Measurements from ENCODE around the gene SCN2A.
"Not testable (repeated sequence)": the region's sequence is repeated elsewhere in the genome, so short reads cannot be mapped to it uniquely, and the experiment has no call there.

SCN2A gene

DNA sequence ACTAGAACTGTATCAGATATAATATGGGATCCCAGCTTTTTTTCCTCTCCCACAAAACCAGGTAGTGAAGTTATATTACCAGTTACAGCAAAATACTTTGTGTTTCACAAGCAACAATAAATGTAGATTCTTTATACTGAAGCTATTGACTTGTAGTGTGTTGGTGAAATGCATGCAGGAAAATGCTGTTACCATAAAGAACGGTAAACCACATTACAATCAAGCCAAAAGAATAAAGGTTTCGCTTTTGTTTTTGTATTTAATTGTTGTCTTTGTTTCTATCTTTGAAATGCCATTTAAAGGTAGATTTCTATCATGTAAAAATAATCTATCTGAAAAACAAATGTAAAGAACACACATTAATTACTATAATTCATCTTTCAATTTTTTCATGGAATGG lies 152.6 kb downstream of the SCN2A start:
- intact Hi-C loops (cut with micrococcal nuclease), result no loop called here

GRCh38 chr2:165398603-165399002 lies 159.4 kb downstream of the SCN2A start:
- H3K4me3 Mint-ChIP-seq; H3K4me1 Mint-ChIP-seq (ENCODE audit: low read depth); intact Hi-C loops (cut with micrococcal nuclease); H3K27ac Mint-ChIP-seq; H3K36me3 Mint-ChIP-seq (ENCODE audit: low read depth); H3K27me3 Mint-ChIP-seq; H3K9me3 Mint-ChIP-seq: not testable (repeated sequence)

More for the DNA sequence above, 152.6 kb downstream of the SCN2A start:
- H3K27me3 Mint-ChIP-seq, result no peaks in the 10 kb centered on the region
- H3K27ac Mint-ChIP-seq, result no peak overlapping the region
- H3K9me3 Mint-ChIP-seq, result no peaks in the 10 kb centered on the region
- H3K36me3 Mint-ChIP-seq (ENCODE audit: low read depth), result no peaks in the 10 kb centered on the region
- H3K4me3 Mint-ChIP-seq, result no peak overlapping the region
- no peaks in the 10 kb centered on the region for H3K4me1 Mint-ChIP-seq (ENCODE audit: low read depth)

DNA sequence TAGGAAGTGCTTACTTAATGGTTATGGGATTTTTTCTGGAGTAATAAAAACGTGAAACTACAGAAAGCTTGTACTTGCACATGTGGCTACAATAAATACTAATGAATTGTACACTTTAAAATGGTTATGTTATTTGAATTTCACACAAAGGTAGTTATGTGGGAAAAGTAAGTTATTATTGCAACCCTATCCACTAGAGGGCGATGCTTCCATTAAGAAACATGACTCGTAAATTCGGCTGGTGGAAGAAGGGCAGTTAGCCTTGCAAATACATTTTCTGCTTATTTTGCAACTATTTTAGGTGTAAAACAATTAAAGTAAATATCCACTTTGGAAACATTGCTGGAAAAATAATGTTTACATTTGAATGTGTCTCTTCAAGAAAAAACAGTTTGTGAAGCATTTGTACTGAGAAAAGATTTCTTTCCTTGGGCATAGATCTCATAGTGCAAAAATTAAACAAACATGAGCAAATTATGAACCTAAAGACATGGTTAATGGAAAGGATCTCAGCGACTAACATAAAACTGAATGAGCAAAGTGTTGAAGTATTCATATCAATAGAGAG lies 162.2 kb downstream of the SCN2A start:
- Mint-ChIP-seq H3K4me1 (ENCODE audit: low read depth) (no peaks in the 10 kb centered on the region), H3K4me3 (no peak overlapping the region), H3K27ac (no peak overlapping the region), H3K36me3 (ENCODE audit: low read depth) (no peaks in the 10 kb centered on the region), H3K9me3 (no peaks in the 10 kb centered on the region), H3K27me3 (peaks cover 4% of the 10 kb centered on the region)
- intact Hi-C loops (cut with micrococcal nuclease), result loop anchor here (1.0 kb wide), 1 partner anchor 473 kb away; no protein-coding TSS in a partner anchor

GRCh38 chr2:165402162-165402561 lies 162.9 kb downstream of the SCN2A start:
- no peaks in the 10 kb centered on the region for H3K9me3 Mint-ChIP-seq
- intact Hi-C loops (cut with micrococcal nuclease), result no loop called here
- no peaks in the 10 kb centered on the region for H3K36me3 Mint-ChIP-seq (ENCODE audit: low read depth)
- no peak overlapping the region for H3K27ac Mint-ChIP-seq
- H3K4me3 Mint-ChIP-seq, result no peak overlapping the region
- H3K27me3 Mint-ChIP-seq, result peaks cover 4% of the 10 kb centered on the region
- no peaks in the 10 kb centered on the region for H3K4me1 Mint-ChIP-seq (ENCODE audit: low read depth)

- no peak overlapping the region for H3K27ac Mint-ChIP-seq
- intact Hi-C loops (cut with micrococcal nuclease), result no loop called here
- no peaks in the 10 kb centered on the region for H3K9me3 Mint-ChIP-seq
- no peaks in the 10 kb centered on the region for H3K4me1 Mint-ChIP-seq (ENCODE audit: low read depth)
- H3K36me3 Mint-ChIP-seq (ENCODE audit: low read depth), result no peaks in the 10 kb centered on the region
- no peaks in the 10 kb centered on the region for H3K27me3 Mint-ChIP-seq
- no peak overlapping the region for H3K4me3 Mint-ChIP-seq
Observed at GRCh38 chr2:165406173-165406572, 167.0 kb downstream of the SCN2A start.

DNA sequence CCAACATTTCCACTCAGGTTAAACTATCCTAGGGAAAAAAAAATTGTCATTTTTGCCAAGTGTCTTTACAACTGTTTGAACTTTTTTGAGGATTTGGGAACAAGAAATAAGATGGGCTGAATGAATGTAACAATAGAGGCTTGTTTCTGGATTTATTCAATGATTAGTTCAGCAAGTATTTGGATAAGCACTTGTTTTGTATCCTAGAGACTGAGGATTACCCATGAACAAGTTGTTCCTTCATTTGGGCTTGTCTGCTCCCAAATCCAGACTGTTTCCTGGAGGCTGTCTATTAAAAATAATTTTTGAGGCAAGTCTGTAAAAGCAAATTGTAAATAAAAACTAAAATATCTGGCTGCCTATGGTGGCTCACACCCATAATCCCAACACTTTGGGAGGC lies 168.3 kb downstream of the SCN2A start:
- H3K36me3 Mint-ChIP-seq (ENCODE audit: low read depth), result no peaks in the 10 kb centered on the region
- H3K4me3 Mint-ChIP-seq, result no peak overlapping the region
- intact Hi-C loops (cut with micrococcal nuclease), result no loop called here
- no peaks in the 10 kb centered on the region for H3K4me1 Mint-ChIP-seq (ENCODE audit: low read depth)
- H3K27ac Mint-ChIP-seq, result no peak overlapping the region
- no peaks in the 10 kb centered on the region for H3K9me3 Mint-ChIP-seq
- H3K27me3 Mint-ChIP-seq, result no peaks in the 10 kb centered on the region

DNA sequence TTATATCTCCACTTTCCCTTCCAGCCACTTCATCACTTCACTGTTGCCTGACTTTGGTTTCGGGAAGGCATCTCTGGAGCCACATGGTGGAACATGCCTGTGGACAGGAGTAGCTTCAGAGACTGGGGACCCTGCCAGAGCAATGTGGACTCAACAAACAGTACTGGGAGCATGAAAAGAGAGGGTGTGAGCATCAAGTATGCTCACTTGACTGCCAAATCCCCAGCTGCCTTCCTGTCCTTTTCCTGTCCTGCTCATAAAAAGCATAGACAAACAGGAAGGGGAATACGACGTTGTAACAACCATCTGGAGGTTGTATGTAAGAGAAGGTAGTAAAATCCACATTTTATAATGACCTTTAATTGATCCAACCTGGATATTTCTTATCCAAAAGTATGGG lies 169.0 kb downstream of the SCN2A start:
- no peak overlapping the region for H3K27ac Mint-ChIP-seq
- no peaks in the 10 kb centered on the region for H3K27me3 Mint-ChIP-seq
- intact Hi-C loops (cut with micrococcal nuclease), result no loop called here
- H3K4me1 Mint-ChIP-seq (ENCODE audit: low read depth), result no peaks in the 10 kb centered on the region
- no peaks in the 10 kb centered on the region for H3K9me3 Mint-ChIP-seq
- no peaks in the 10 kb centered on the region for H3K36me3 Mint-ChIP-seq (ENCODE audit: low read depth)
- H3K4me3 Mint-ChIP-seq, result no peak overlapping the region

- H3K27me3 Mint-ChIP-seq, result no peaks in the 10 kb centered on the region
- peaks cover 5% of the 10 kb centered on the region for H3K9me3 Mint-ChIP-seq
- H3K36me3 Mint-ChIP-seq (ENCODE audit: low read depth), result no peaks in the 10 kb centered on the region
- intact Hi-C loops (cut with micrococcal nuclease), result no loop called here
- no peaks in the 10 kb centered on the region for H3K4me1 Mint-ChIP-seq (ENCODE audit: low read depth)
- no peak overlapping the region for H3K4me3 Mint-ChIP-seq
- H3K27ac Mint-ChIP-seq, result no peak overlapping the region
Observed at GRCh38 chr2:165410276-165410675, 171.1 kb downstream of the SCN2A start.

DNA sequence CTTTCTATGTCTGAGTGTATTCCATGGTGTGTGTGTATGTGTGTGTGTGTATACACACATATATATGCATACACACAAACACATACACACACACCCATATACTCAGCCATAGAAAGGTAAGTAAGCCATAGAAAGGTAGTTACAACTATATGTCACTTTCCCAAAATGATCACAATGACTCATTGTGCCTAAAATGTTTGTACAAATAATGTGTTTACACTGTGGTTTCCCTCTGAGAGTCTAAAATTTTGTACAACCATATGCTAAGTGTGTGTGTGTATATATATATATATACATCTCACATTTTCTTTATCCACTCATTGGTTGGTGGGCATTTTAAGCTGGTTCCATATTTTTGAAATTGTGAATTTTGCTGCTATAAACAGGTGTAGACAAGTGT lies 175.0 kb downstream of the SCN2A start:
- Mint-ChIP-seq H3K27me3 (no peaks in the 10 kb centered on the region), H3K27ac (no peak overlapping the region), H3K4me3 (no peak overlapping the region), H3K36me3 (ENCODE audit: low read depth) (no peaks in the 10 kb centered on the region), H3K9me3 (peaks cover 31% of the 10 kb centered on the region), H3K4me1 (ENCODE audit: low read depth) (no peaks in the 10 kb centered on the region)
- intact Hi-C loops (cut with micrococcal nuclease), result no loop called here

GRCh38 chr2:165417009-165417408 lies 177.8 kb downstream of the SCN2A start:
- no peaks in the 10 kb centered on the region for H3K36me3 Mint-ChIP-seq (ENCODE audit: low read depth)
- intact Hi-C loops (cut with micrococcal nuclease), result no loop called here
- H3K4me1 Mint-ChIP-seq (ENCODE audit: low read depth), result no peaks in the 10 kb centered on the region
- H3K27me3 Mint-ChIP-seq, result no peaks in the 10 kb centered on the region
- H3K4me3 Mint-ChIP-seq, result no peak overlapping the region
- H3K27ac Mint-ChIP-seq, result no peak overlapping the region
- peaks cover 31% of the 10 kb centered on the region for H3K9me3 Mint-ChIP-seq

DNA sequence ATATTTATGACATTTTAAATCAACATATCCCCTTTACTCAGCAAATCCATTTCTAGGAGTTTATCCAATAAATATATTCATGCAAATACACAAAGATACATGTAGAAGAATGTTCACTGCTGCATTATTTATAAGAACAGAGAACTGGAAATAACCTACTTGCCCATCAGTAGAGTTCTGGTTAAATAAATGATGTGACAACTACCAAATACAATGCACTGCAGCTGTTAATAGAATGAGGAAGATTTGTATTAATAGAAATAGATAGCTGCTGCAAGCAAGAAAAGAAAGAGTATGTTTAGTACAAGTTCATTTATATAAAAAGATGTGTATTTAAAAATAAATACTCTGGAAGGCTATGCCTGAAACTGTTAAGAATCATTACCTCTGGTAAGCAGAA lies 181.0 kb downstream of the SCN2A start:
- intact Hi-C loops (cut with micrococcal nuclease), result no loop called here
- no peak overlapping the region for H3K4me3 Mint-ChIP-seq
- no peaks in the 10 kb centered on the region for H3K36me3 Mint-ChIP-seq (ENCODE audit: low read depth)

DNA sequence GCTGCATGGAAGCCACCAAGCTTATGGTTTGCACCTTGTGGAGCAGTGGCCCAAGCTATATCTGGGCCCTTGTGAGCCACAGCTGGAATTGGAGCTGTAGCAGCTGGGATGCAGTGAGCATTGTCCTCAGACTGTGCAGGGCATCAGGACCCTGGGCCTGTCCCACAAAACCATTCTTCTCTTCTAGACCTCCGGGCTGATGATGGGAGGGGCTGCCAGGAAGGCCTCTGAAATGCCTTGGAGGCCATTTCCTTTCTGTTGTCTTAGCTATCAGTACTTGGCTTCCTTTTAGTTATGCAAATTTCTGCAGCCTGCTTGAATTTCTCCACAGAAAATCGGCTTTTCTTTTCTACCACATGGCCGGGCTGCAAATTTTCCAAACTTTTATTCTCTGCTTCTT lies 183.9 kb downstream of the SCN2A start:
- Mint-ChIP-seq H3K36me3 (ENCODE audit: low read depth) (no peaks in the 10 kb centered on the region), H3K27ac (no peak overlapping the region), H3K4me1 (ENCODE audit: low read depth) (no peaks in the 10 kb centered on the region), H3K4me3 (no peak overlapping the region), H3K9me3 (peaks cover 27% of the 10 kb centered on the region), H3K27me3 (no peaks in the 10 kb centered on the region)
- intact Hi-C loops (cut with micrococcal nuclease), result no loop called here

More for the DNA sequence above, 181.0 kb downstream of the SCN2A start:
- H3K9me3 Mint-ChIP-seq, result peaks cover 47% of the 10 kb centered on the region
- no peaks in the 10 kb centered on the region for H3K4me1 Mint-ChIP-seq (ENCODE audit: low read depth)
- H3K27ac Mint-ChIP-seq, result no peak overlapping the region
- H3K27me3 Mint-ChIP-seq, result no peaks in the 10 kb centered on the region

GRCh38 chr2:165425556-165425955 lies 186.3 kb downstream of the SCN2A start:
- H3K27ac Mint-ChIP-seq, result no peak overlapping the region
- peaks cover 28% of the 10 kb centered on the region for H3K9me3 Mint-ChIP-seq
- H3K4me1 Mint-ChIP-seq (ENCODE audit: low read depth), result no peaks in the 10 kb centered on the region
- no peaks in the 10 kb centered on the region for H3K27me3 Mint-ChIP-seq
- no peak overlapping the region for H3K4me3 Mint-ChIP-seq
- H3K36me3 Mint-ChIP-seq (ENCODE audit: low read depth), result no peaks in the 10 kb centered on the region
- intact Hi-C loops (cut with micrococcal nuclease), result no loop called here

DNA sequence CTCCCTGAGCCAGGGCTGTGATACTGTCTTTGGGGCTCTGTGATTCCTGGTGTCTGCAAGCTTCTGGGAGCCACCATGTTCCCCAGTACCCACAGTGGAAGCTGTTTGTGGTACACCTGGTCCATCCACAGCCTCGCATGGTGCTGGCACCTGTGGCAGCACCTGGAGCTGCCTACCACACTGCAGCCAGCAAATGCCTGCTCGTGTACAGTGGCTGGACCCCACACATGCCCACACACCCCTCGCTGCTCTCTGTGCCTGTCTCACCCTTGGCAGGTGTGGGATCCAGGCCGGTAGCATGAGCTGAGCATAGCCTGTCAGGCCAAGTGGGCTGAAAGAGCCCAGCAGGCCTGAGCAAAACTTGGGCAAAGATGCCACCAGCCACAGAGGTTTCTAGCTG lies 188.5 kb downstream of the SCN2A start:
- no peak overlapping the region for H3K4me3 Mint-ChIP-seq

GRCh38 chr2:165428926-165429325 lies 189.7 kb downstream of the SCN2A start:
- Mint-ChIP-seq H3K27ac (no peak overlapping the region), H3K9me3 (peaks cover 11% of the 10 kb centered on the region), H3K4me1 (ENCODE audit: low read depth) (no peaks in the 10 kb centered on the region), H3K36me3 (ENCODE audit: low read depth) (no peaks in the 10 kb centered on the region), H3K27me3 (no peaks in the 10 kb centered on the region), H3K4me3 (no peak overlapping the region)
- intact Hi-C loops (cut with micrococcal nuclease), result no loop called here

More for the DNA sequence above, 188.5 kb downstream of the SCN2A start:
- Mint-ChIP-seq H3K36me3 (ENCODE audit: low read depth) (no peaks in the 10 kb centered on the region), H3K9me3 (peaks cover 23% of the 10 kb centered on the region), H3K27me3 (no peaks in the 10 kb centered on the region), H3K4me1 (ENCODE audit: low read depth) (no peaks in the 10 kb centered on the region), H3K27ac (no peak overlapping the region)
- intact Hi-C loops (cut with micrococcal nuclease), result no loop called here
